ENCODE results near the gene RASA4.
"Not testable (repeated sequence)": the region's sequence is repeated elsewhere in the genome, so short reads cannot be mapped to it uniquely, and the experiment has no call there.

GRCh38 chr7:102542771-102543170 is 73.8 kb downstream of the RASA4 start:
- not testable (repeated sequence) for TF ChIP-seq CTCF (IDR thresholded peaks at IDR 0.05; ENCODE audit: insufficient read depth, low read length, poor library complexity, severe bottlenecking); EZH2phosphoT487 (conservative IDR thresholded peaks at IDR 0.05; ENCODE audit: low read length)
